Measurements from ENCODE around the gene SURF4. TPM values are rescaled to one million over a fixed set of nuclear protein-coding genes. Genes with fewer than 3 reads are reported as not detected.

Gene SURF4
- total and polyA plus RNA-seq, 2 donors (not counting 1 experiment from before 2014, with no cell fraction given): 34.7 to 43.8 TPM

DNA sequence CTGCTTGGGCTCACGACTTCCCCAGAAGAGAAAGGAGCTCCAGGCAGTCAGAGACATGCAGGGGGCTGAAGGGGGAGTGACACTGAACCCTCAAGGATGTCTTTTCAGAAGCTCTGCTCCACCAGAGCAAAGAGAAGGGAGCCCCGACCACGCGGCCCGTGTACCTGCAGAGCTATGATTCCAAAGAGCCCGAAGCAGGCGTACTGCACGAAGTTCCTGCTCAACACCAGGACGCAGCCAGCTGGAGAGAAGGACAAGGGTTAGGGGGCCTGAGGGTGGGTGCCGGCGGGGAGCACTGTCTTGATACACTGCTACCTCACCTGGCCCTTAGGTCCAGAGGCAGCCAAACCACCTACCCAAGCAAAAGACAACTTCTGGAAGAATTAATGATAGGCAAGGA, 9.4 kb downstream of the SURF4 start:
- H3K9me3 Mint-ChIP-seq (ENCODE audit: insufficient read depth): no peaks in the 10 kb centered on the region
- H3K4me1 ChIP-seq (ENCODE audit: control insufficient read depth in 2 of 2, insufficient read depth in 2 of 2, low read length in 2 of 2): peaks cover 14 to 23% of the 10 kb centered on the region in 2 donors
- no peaks in the 10 kb centered on the region for H3K27me3 Mint-ChIP-seq
- H3K36me3 ChIP-seq (replicated peaks in 1 of 2; ENCODE audit: control extremely low read depth in 1 of 2, control insufficient read depth in 1 of 2, extremely low read depth in 1 of 2, insufficient read depth in 2 of 2, low read length in 1 of 2): peaks cover 0 to 77% of the 10 kb centered on the region in 2 experiments
- H3K9me3 ChIP-seq (ENCODE audit: control extremely low read depth in 1 of 3, control insufficient read depth in 2 of 3, insufficient read depth in 1 of 3, low read length in 2 of 3): no peaks in the 10 kb centered on the region
- ATAC-seq (ENCODE audit: low read depth) (no peak), DNase-seq (no peak)
- H3K4me1 Mint-ChIP-seq: peaks cover 30% of the 10 kb centered on the region
- intact Hi-C loops (cut with micrococcal nuclease): no loop called here
- no peak for TF ChIP-seq EZH2 (IDR thresholded peaks at IDR 0.05; ENCODE audit: borderline replicate concordance, insufficient read depth, low read depth, low read length, poor library complexity, severe bottlenecking)
- TF ChIP-seq, protein P1, sequence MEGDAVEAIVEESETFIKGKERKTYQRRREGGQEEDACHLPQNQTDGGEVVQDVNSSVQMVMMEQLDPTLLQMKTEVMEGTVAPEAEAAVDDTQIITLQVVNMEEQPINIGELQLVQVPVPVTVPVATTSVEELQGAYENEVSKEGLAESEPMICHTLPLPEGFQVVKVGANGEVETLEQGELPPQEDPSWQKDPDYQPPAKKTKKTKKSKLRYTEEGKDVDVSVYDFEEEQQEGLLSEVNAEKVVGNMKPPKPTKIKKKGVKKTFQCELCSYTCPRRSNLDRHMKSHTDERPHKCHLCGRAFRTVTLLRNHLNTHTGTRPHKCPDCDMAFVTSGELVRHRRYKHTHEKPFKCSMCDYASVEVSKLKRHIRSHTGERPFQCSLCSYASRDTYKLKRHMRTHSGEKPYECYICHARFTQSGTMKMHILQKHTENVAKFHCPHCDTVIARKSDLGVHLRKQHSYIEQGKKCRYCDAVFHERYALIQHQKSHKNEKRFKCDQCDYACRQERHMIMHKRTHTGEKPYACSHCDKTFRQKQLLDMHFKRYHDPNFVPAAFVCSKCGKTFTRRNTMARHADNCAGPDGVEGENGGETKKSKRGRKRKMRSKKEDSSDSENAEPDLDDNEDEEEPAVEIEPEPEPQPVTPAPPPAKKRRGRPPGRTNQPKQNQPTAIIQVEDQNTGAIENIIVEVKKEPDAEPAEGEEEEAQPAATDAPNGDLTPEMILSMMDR (IDR thresholded peaks at IDR 0.05): no peak
- ChIA-PET POLR2A (no interaction called here), CTCF (interaction anchor here (1.2 to 1.5 kb wide), 2 partner anchors 10 to 120 kb away, joined by 3 to 6 read pairs; partner anchors contain the start of genes SURF1 and SURF2)
- peaks cover 59% of the 10 kb centered on the region for H3K79me2 ChIP-seq (ENCODE audit: control insufficient read depth, insufficient read depth, low read length)
- peaks cover 74% of the 10 kb centered on the region for H4K20me1 ChIP-seq (ENCODE audit: control insufficient read depth, insufficient read depth, low read length, poor library complexity, severe bottlenecking)
- H3K4me2 ChIP-seq (replicated peaks; ENCODE audit: low read depth, low read length, poor library complexity, severe bottlenecking): no peak overlapping the region
- H3K27me3 ChIP-seq (replicated peaks in 1 of 4; ENCODE audit: control extremely low read depth in 1 of 4, control insufficient read depth in 3 of 4, insufficient read depth in 4 of 4, low read length in 3 of 4): no peaks in the 10 kb centered on the region
- H3K27ac Mint-ChIP-seq: no peak overlapping the region
- no peak overlapping the region for H3K4me3 ChIP-seq (ENCODE audit: control extremely low read depth in 1 of 5, extremely low read depth in 1 of 5, insufficient read depth in 1 of 5, low read depth in 2 of 5, low read length in 4 of 5)
- H3K4me3 Mint-ChIP-seq: no peak overlapping the region
- 96% methylated on average over 9 of the region's 11 CpGs for WGBS (ENCODE audit: insufficient coverage)
- H2AFZ ChIP-seq (ENCODE audit: insufficient read depth, low read depth, low read length, poor library complexity, severe bottlenecking): no peak overlapping the region
- no peak overlapping the region for H3K9ac ChIP-seq (ENCODE audit: low read length)
- H3K27ac ChIP-seq (ENCODE audit: low read length in 2 of 2): no peak overlapping the region

DNA sequence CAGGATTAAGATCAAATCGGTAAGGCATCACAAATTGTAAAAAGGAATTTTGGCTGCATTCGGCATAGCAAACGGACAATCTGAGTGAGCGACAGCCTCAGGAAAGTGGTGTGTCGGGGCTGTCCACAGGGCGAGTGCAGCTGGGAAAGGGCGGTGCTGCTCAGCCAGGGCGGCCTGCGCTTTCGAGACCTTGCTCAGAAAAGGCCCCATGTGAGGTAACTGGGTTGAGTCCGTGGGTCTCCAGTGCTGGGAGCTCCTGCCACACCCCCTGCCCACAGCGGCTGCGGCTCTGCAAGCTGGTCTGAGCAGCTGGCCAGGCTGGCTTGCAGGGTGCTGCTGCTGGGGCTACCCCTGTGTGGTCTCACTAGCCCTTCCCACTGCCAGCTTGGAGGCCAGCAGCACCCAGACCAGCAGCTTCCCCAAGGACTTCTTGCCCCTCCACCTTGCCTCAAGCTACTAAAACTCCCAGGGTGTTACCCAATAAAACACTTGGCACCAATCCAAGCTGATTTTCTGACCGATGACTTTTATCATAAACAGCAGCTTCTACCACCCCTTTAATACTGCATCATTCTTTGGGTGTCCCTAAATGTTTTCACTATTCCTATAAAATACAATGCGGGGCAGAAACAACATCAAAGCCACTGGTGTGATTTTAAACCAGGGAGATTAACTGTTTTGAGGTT, 13.4 kb downstream of the SURF4 start:
- Histone ChIP-seq H2AFZ (ENCODE audit: insufficient read depth, low read depth, low read length, poor library complexity, severe bottlenecking) (no peak overlapping the region), H3K36me3 (replicated peaks in 1 of 2; ENCODE audit: control extremely low read depth in 1 of 2, control insufficient read depth in 1 of 2, extremely low read depth in 1 of 2, insufficient read depth in 2 of 2, low read length in 1 of 2) (peaks cover 0 to 84% of the 10 kb centered on the region in 2 experiments), H3K27me3 (replicated peaks in 1 of 4; ENCODE audit: control extremely low read depth in 1 of 4, control insufficient read depth in 3 of 4, insufficient read depth in 4 of 4, low read length in 3 of 4) (no peaks in the 10 kb centered on the region), H3K27ac (ENCODE audit: low read length in 2 of 2) (no peak overlapping the region), H3K4me1 (ENCODE audit: control insufficient read depth in 2 of 2, insufficient read depth in 2 of 2, low read length in 2 of 2) (peaks cover 2 to 7% of the 10 kb centered on the region in 2 donors), H4K20me1 (ENCODE audit: control insufficient read depth, insufficient read depth, low read length, poor library complexity, severe bottlenecking) (peaks cover 56% of the 10 kb centered on the region), H3K79me2 (ENCODE audit: control insufficient read depth, insufficient read depth, low read length) (peaks cover 36% of the 10 kb centered on the region), H3K9ac (ENCODE audit: low read length) (no peak overlapping the region), H3K9me3 (ENCODE audit: control extremely low read depth in 1 of 3, control insufficient read depth in 2 of 3, insufficient read depth in 1 of 3, low read length in 2 of 3) (no peaks in the 10 kb centered on the region), H3K4me3 (ENCODE audit: control extremely low read depth in 1 of 5, extremely low read depth in 1 of 5, insufficient read depth in 1 of 5, low read depth in 2 of 5, low read length in 4 of 5) (no peak overlapping the region), H3K4me2 (replicated peaks; ENCODE audit: low read depth, low read length, poor library complexity, severe bottlenecking) (no peak overlapping the region)
- H3K4me3 Mint-ChIP-seq: no peak overlapping the region
- WGBS (ENCODE audit: insufficient coverage): 98% methylated on average over 14 of the region's 15 CpGs
- intact Hi-C loops (cut with micrococcal nuclease): no loop called here
- no peak overlapping the region for H3K27ac Mint-ChIP-seq
- CTCF ChIA-PET: interaction anchor here (0.7 kb wide), 1 partner anchor 14 kb away, joined by 4 read pairs; no protein-coding TSS in a partner anchor
- H3K4me1 Mint-ChIP-seq: peaks cover 13% of the 10 kb centered on the region
- no peaks in the 10 kb centered on the region for H3K9me3 Mint-ChIP-seq (ENCODE audit: insufficient read depth)
- ATAC-seq (ENCODE audit: low read depth): no peak
- no peak for DNase-seq
- TF ChIP-seq, protein P1 (IDR thresholded peaks at IDR 0.05): no peak
- POLR2A ChIA-PET: interaction anchor here (0.8 kb wide), 1 partner anchor 11 kb away, joined by 11 read pairs; no protein-coding TSS in a partner anchor
- no peaks in the 10 kb centered on the region for H3K27me3 Mint-ChIP-seq
